Coronary artery (tissue), 2 donors: ENCODE data around the gene CTSH.

Experiments used
- DNase-seq: peaks from one replicate; pipeline ENCODE4 v3.0.0-alpha.2; 2017; ENCODE audit warnings: low spot score
- H3K27ac ChIP-seq, 2 donors: fragments of 200-600 bp; sonication (generic); one replicate each; pipeline ENCODE4 v1.5.1; 2016 to 2019
- H3K4me3 ChIP-seq: fragments of 200-600 bp; sonication (generic); 2 replicates; pipeline ENCODE4 v1.5.1; 2016; ENCODE audit warnings: mild to moderate bottlenecking, moderate library complexity
- CTCF ChIP-seq: fragments of 200-600 bp; sonication (generic); IDR thresholded peaks from one replicate; pipeline ENCODE4 v1.5.1; 2019; ENCODE audit warnings: antibody characterized with exemption

The CTSH gene

GRCh38 chr15:78898540-78898939 is 46.3 kb downstream of the CTSH start:
- no peak overlapping the region for H3K27ac ChIP-seq
- no peak overlapping the region for H3K4me3 ChIP-seq
- TF ChIP-seq CTCF = no peak
- no peak for DNase-seq

- no peak overlapping the region for H3K27ac ChIP-seq
- no peak for TF ChIP-seq CTCF
- DNase-seq = no peak
Measured at GRCh38 chr15:78895471-78895870, 49.4 kb downstream of the CTSH start.

GRCh38 chr15:78893538-78893937 is 51.3 kb downstream of the CTSH start:
- no peak for TF ChIP-seq CTCF
- Histone ChIP-seq H3K4me3 (no peak overlapping the region), H3K27ac (no peak overlapping the region)
- no peak for DNase-seq

More at GRCh38 chr15:78895471-78895870, 49.4 kb downstream of the CTSH start:
- no peak overlapping the region for H3K4me3 ChIP-seq

- DNase-seq = no peak
- no peak for TF ChIP-seq CTCF
- H3K27ac ChIP-seq = no peak overlapping the region
- H3K4me3 ChIP-seq = no peak overlapping the region
Measured at GRCh38 chr15:78889000-78889399, 55.8 kb downstream of the CTSH start.

- no peak for DNase-seq
Measured at GRCh38 chr15:78881681-78882080, 63.2 kb downstream of the CTSH start.

GRCh38 chr15:78880813-78881212 is 64.0 kb downstream of the CTSH start:
- no peak overlapping the region for H3K27ac ChIP-seq
- H3K4me3 ChIP-seq = no peak overlapping the region
- DNase-seq = no peak
- TF ChIP-seq CTCF = no peak

More at GRCh38 chr15:78881681-78882080, 63.2 kb downstream of the CTSH start:
- H3K27ac ChIP-seq = no peak overlapping the region
- no peak for TF ChIP-seq CTCF
- H3K4me3 ChIP-seq = no peak overlapping the region

- Histone ChIP-seq H3K4me3 (no peak overlapping the region), H3K27ac (no peak overlapping the region)
- TF ChIP-seq CTCF = no peak
- no peak for DNase-seq
Measured at GRCh38 chr15:78880242-78880533, 64.7 kb downstream of the CTSH start.
